Muscle layer of colon (tissue), 2 donors: ENCODE results near the gene SPAM1.

Experiments
- H3K27ac ChIP-seq: one replicate; pipeline ENCODE4 v1.7.0; 2013; ENCODE audit warnings: low read depth, mild to moderate bottlenecking, low read length, moderate library complexity
- H3K27me3 ChIP-seq, 2 donors: one replicate each; pipeline ENCODE4 v1.7.0; 2013; ENCODE audit warnings: low read length in 2 of 2, mild to moderate bottlenecking in 2 of 2; ENCODE audit not compliant: insufficient read depth in 2 of 2, control insufficient read depth in 1 of 2
- H3K36me3 ChIP-seq: one replicate; pipeline ENCODE4 v1.7.0; 2013; ENCODE audit warnings: mild to moderate bottlenecking, low read length; ENCODE audit not compliant: insufficient read depth
- H3K4me1 ChIP-seq: one replicate; pipeline ENCODE4 v1.7.0; 2013; ENCODE audit warnings: mild to moderate bottlenecking, low read length; ENCODE audit not compliant: insufficient read depth
- H3K4me3 ChIP-seq, 2 donors: one replicate each; pipeline ENCODE4 v1.7.0; 2013; ENCODE audit warnings: low read length in 2 of 2, low read depth in 1 of 2, mild to moderate bottlenecking in 1 of 2, moderate library complexity in 1 of 2
- H3K9ac ChIP-seq: one replicate; pipeline ENCODE4 v1.7.0; 2013; ENCODE audit warnings: low read length
- H3K9me3 ChIP-seq: one replicate; pipeline ENCODE4 v1.7.0; 2013; ENCODE audit warnings: mild to moderate bottlenecking, low read length
- donor health status: abdominal sarcoma.
- donor health status: Adenocarcinoma of cecum.

The SPAM1 gene

DNA sequence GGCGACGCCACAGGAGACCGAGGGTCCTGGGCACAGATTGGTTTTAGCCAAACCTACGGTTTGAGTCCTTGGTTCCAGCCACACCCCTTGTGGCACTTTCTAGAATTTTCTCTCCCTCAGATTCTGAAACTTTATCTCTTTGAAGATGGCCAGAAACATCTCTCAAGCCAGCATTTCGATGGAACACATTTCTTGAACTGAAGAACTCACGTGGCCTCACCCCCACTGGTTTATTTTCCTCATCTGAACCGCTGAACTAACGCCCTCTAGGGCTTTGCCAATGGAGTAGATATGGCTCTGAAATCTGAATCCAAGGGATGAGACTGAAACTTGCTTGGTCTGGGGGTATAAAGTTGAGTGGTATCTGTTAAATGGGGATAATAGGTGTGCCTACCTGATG lies 6.7 kb upstream of the SPAM1 start:
- no peak overlapping the region for H3K4me3 ChIP-seq
- no peaks in the 10 kb centered on the region for H3K27me3 ChIP-seq

DNA sequence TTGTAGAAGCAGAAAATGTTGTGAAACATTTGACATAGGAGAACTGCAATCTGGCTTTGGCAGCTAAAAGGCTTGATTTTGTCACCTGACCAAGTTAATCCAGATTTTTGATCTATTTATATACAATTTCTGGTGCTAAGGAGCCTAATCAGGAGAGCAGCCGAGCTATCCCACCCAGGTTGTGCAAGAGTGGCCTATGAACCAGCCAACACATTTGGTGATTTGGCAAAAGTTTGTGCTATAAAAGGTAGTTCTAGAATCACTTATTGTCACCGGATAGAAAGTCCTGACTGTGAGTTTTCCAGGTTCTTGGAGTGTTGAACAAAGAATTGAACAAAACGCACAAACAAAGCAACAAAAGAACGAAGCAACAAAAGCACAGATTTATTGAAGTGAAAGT lies 1.4 kb upstream of the SPAM1 start:
- Histone ChIP-seq H3K4me3 (no peak overlapping the region), H3K36me3 (no peaks in the 10 kb centered on the region), H3K4me1 (no peaks in the 10 kb centered on the region), H3K27me3 (no peaks in the 10 kb centered on the region), H3K9me3 (no peaks in the 10 kb centered on the region), H3K27ac (no peak overlapping the region), H3K9ac (no peak overlapping the region)

More for the DNA sequence above, 6.7 kb upstream of the SPAM1 start:
- Histone ChIP-seq H3K36me3 (no peaks in the 10 kb centered on the region), H3K9me3 (no peaks in the 10 kb centered on the region), H3K27ac (no peak overlapping the region), H3K9ac (no peak overlapping the region), H3K4me1 (no peaks in the 10 kb centered on the region)

DNA sequence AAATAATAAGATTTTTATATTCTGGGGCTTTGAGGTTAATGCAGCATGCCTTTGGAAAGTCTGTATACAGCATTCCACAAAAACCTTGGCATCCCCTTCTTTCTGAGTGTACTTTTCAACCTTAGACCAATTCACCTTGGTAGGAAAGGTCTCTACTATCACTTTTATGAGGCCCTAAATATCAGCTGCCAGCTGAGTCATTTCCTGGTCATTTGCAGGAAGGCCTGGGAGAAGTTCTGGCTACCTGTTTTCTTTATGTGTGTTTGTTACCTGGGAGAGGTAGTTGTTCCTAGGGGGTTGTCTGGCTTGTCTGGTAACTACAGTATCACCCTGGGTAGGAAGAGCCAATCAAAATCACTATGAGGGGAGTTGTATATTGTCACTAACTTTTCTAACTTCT lies 4.1 kb downstream of the SPAM1 start:
- no peak overlapping the region for H3K9ac ChIP-seq
- no peaks in the 10 kb centered on the region for H3K9me3 ChIP-seq
- no peak overlapping the region for H3K4me3 ChIP-seq
- no peaks in the 10 kb centered on the region for H3K27me3 ChIP-seq
- H3K36me3 ChIP-seq = no peaks in the 10 kb centered on the region
- H3K4me1 ChIP-seq = no peaks in the 10 kb centered on the region
- H3K27ac ChIP-seq = no peak overlapping the region

DNA sequence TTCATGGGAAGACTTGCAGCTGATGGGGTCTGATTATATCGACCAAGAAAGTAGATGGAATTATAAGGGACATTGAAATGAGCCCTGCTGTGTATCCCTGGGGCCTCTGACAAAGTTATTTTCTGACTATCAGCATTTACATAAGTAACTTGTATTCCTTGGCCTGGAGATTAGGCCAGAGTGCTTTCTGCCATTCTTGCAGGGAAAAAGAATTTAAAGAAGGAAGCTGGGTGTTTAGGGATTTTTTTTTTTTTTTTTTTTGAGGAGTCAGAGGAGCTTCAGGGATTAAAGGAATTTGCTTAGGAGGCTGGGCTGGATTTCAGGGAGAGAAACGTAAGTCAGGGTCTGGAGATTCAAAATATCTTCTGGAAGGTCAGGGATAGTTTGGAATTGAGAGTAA lies 4.6 kb downstream of the SPAM1 start:
- Histone ChIP-seq H3K36me3 (no peaks in the 10 kb centered on the region), H3K4me3 (no peak overlapping the region), H3K9ac (no peak overlapping the region)

DNA sequence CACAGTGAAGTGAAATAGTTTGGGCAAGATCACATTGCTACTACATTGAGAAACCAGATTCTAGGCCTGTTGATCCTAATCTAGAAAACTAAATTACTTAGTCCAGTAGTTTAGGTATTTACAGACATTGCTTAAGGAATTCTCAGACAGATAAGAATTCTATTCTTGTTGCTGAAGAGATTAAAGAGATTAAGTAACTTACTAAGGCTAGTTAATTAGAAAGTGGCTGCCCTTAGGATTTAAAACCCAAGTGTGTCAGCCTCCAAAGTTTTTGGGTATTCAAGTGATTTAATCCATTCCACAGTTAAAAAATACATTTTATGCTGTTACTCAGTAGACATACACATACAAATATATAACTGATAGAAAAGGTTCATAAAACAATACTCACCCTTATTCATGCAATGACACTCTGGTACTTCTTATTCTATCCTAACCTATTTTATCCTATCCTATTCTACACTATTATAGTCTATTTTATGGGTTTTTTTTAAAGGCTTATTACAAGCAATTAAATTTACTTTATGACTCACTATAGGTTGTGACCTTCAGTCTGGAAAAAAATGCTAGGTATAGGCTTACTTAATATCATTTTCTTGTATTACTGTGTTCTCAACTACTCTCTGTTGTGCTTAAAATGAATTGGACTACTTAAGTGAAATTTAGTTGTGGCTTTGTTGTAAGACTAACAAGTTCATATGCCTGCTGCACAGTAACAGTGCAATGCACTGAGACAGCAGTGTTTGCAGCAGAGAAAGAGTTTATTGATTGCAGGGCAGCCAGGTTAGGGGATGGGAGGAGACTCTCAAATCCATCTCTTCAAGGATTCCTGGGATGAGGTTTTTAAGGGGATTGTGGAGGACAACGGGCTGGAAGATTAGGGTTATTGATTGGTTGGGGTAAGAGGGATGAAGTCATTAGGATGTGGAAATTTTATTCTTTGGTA lies 10.7 kb downstream of the SPAM1 start:
- Histone ChIP-seq H3K36me3 (no peaks in the 10 kb centered on the region), H3K4me3 (no peak overlapping the region), H3K4me1 (no peaks in the 10 kb centered on the region), H3K27me3 (no peaks in the 10 kb centered on the region), H3K9me3 (no peaks in the 10 kb centered on the region), H3K27ac (no peak overlapping the region), H3K9ac (no peak overlapping the region)

More for the DNA sequence above, 4.6 kb downstream of the SPAM1 start:
- no peaks in the 10 kb centered on the region for H3K4me1 ChIP-seq
- no peaks in the 10 kb centered on the region for H3K27me3 ChIP-seq
- no peaks in the 10 kb centered on the region for H3K9me3 ChIP-seq
- H3K27ac ChIP-seq = no peak overlapping the region

DNA sequence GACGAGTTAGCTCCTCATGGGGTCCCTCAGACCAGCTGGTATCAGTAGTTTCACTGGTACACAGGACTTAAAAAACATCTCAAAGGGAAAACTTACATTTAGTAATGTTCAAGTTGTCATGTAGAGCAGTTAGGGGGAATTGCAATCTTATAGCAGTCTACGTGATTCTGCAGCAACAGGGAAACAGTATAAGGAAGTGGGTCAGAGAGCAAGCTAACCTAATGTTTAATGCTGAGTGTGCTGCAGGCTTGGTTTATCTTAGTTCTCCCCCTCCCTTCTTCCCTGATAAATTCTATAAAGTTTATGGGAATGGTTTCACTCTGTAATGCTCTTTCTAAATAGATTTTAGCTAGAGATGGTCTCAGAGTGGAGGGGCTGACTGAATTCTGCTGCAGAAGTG lies 11.3 kb downstream of the SPAM1 start:
- Histone ChIP-seq H3K27ac (no peak overlapping the region), H3K9me3 (no peaks in the 10 kb centered on the region), H3K4me3 (no peak overlapping the region), H3K4me1 (no peaks in the 10 kb centered on the region), H3K9ac (no peak overlapping the region), H3K27me3 (no peaks in the 10 kb centered on the region), H3K36me3 (no peaks in the 10 kb centered on the region)

DNA sequence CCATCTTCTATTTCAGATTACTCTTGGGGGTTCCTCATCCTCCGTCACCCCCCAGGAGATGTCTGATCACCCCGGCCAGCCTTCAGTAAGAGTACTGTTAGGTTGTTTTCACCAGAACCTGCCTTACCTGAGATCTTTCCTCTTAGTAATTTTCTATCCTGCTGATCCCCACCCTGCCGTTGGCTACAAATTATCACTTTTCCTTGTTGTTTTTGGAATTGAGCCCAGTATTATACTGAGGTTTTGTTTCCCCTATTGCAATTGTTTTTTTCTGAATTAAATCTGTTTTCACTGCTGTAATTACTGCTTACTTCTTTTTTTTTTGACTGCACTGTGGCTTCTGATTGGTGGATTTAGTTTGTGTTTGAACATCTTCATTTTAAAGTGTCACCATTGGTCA lies 14.7 kb downstream of the SPAM1 start:
- no peak overlapping the region for H3K9ac ChIP-seq
- H3K27ac ChIP-seq = no peak overlapping the region
- no peaks in the 10 kb centered on the region for H3K27me3 ChIP-seq
- H3K9me3 ChIP-seq = no peaks in the 10 kb centered on the region
- H3K36me3 ChIP-seq = no peaks in the 10 kb centered on the region
- H3K4me3 ChIP-seq = no peak overlapping the region
- H3K4me1 ChIP-seq = no peaks in the 10 kb centered on the region

DNA sequence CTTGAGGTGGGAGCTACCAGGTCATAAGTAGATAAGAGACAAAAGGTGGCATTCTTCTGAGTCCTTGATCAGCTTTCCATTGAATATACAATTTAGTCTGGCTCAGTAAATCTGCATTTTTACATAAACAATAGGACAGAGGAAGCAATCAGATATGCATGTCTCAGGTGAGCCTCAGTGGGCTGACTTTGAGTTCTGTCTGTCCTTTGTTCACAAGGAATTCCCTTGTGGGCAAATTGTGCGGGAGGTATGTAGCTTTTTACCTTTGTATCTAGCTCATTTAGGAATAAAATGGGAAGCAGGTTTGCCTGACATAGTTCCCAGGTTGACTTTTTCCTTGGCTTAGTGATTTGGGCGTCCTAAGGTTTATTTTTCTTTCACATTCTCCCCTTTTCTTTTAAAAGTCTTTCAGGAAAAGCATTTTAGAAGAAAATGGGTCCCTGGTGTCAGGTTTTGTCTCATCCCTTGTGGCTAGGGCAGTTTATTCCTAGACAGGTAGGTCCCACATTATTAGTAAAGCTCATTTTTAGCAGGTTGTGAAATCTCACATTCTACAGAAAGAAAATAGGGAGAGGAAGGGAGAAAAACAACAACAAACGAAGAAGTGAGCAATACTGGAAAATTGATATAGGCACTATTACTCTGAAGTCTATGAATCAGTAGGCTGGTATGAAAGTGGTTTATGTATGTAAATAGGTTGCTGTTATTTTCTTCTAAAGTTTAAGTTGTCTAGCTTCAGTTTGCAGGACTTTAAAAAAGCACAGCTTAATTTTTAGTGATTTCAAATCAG lies 16.5 kb downstream of the SPAM1 start:
- Histone ChIP-seq H3K4me1 (no peaks in the 10 kb centered on the region), H3K27ac (no peak overlapping the region), H3K36me3 (no peaks in the 10 kb centered on the region), H3K9me3 (no peaks in the 10 kb centered on the region), H3K9ac (no peak overlapping the region), H3K27me3 (no peaks in the 10 kb centered on the region), H3K4me3 (no peak overlapping the region)

DNA sequence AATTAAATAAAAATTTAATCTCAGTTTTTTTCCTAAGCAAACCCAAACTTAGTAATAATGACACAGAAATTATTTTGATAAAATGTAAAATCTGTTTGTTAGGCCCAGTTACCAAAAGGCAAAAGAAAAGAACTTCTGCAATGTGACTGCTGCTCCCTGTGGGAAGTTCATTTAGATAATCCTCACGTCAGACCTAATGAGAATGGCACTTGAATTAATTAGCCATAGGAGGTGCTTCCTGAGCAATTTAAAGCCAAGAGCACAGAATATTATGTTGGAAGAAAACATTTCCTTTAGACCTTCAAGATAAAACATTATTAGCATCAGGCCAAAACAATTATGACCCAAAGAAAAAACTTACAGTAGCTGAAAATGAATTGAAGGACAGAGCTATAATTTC lies 19.4 kb downstream of the SPAM1 start:
- H3K27ac ChIP-seq = no peak overlapping the region
- no peak overlapping the region for H3K9ac ChIP-seq
- H3K9me3 ChIP-seq = no peaks in the 10 kb centered on the region
- no peaks in the 10 kb centered on the region for H3K36me3 ChIP-seq
- no peaks in the 10 kb centered on the region for H3K27me3 ChIP-seq
- no peaks in the 10 kb centered on the region for H3K4me1 ChIP-seq
- H3K4me3 ChIP-seq = no peak overlapping the region

DNA sequence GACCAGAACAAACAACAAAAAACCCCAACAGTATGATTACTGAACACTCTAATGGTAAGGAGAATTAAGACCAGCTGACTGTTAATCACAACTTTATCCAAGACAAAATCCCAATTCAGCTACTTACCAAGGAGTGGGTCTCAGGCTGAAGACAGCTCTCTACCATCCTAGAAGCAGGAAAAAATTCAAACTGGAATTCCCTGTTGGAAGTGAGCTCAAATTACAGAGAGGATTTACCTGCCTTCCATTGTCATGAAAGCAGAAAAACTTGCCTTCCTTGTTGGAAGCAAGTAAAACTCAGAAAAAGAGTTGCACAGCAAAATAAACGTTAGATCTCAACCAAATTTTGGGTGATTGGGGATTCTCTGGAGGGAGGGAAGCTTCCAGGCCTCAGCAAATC lies 20.9 kb downstream of the SPAM1 start:
- Histone ChIP-seq H3K9ac (no peak overlapping the region), H3K36me3 (no peaks in the 10 kb centered on the region), H3K27ac (no peak overlapping the region), H3K4me3 (no peak overlapping the region), H3K4me1 (no peaks in the 10 kb centered on the region), H3K9me3 (no peaks in the 10 kb centered on the region), H3K27me3 (no peaks in the 10 kb centered on the region)

DNA sequence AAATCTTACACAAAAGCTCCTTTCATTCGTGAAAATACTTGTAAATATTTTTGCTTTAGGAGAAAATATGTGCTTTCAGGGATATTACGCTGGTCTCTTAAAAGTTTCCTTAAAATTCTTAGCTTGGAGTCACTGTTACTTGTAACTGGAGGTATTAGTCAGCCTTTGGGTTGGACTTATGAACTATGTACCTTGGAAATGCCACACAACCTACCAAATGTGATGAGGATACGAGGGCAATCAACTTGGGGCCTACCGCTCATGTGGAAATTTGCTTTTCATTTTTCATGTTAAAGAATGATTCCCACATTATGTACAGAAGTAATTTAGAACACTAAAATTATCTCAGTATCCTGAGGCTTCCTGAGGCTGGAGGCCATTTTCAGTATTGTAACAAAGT lies 23.1 kb downstream of the SPAM1 start:
- Histone ChIP-seq H3K4me3 (no peak overlapping the region), H3K9me3 (no peaks in the 10 kb centered on the region), H3K27me3 (no peaks in the 10 kb centered on the region), H3K27ac (no peak overlapping the region), H3K36me3 (no peaks in the 10 kb centered on the region), H3K9ac (no peak overlapping the region), H3K4me1 (no peaks in the 10 kb centered on the region)
